GM21390 (cell line): Measurements from ENCODE around the gene MBIP.

Source experiments
- ATAC-seq: cut with Tn5 transposase; IDR thresholded peaks from one replicate; pipeline ENCODE4 v1.9.1; 2021; ENCODE audit not compliant: unreplicated experiment

MBIP gene

DNA sequence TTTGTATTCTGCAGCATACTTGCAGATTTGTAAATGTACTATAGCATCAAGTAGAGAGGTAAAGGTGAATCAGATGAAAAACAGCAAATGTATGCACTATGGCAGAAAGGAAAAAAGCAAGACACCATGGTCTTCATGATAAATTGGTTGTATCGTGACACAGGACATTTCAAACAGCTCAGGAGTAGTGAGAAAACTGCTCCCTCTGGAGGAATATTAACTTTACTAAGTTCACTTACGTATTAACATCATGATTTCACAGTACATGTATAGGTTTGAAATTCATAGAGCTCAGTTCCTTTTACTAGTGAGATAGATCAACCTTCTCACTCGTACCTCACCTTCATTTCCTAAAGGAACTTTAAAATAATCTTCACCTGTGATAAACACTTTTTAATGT, 6.5 kb downstream of the MBIP start:
- ATAC-seq, result no peak

DNA sequence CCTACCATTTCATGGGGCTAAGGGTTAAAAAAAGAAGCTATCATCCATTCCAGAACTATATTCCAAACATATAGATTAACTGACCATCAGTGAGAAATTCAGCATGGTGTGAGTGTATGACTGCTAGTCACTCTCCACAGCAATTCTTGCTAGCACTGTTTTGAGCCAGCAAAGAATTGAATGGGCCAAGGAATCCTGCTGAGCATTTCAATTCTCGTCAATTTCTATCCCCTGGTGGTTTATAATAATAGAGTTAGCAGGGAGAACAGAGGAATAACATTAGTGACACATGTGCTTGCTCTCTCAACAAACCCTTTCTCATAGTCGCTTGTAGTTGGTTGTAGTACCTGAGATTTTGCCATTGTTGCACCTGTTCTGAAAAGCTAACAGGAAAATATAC, 7.2 kb downstream of the MBIP start:
- no peak for ATAC-seq

- no peak for ATAC-seq
These were observed 13.6 kb downstream of the MBIP start for GRCh38 chr14:36306836-36307235.

GRCh38 chr14:36304895-36305294, 15.5 kb downstream of the MBIP start:
- no peak for ATAC-seq

DNA sequence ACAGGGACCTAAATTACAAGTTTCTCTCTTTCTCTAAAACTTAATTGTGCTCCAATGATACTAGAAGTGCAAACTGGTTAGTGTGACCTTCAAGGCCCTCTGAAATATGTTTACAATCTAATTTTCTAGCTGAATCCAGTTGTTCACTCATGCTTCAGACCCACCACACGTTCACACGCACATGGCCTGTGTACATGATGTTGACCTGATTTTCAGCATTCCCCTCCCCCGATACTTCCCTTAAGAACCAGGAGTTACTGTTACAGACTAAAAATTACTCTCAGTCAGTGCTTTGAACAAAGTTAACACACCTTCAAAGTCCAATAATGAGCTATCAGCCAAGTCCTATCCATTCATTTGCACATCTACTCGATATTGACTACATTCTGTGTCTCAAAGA, 16.5 kb downstream of the MBIP start:
- ATAC-seq, result no peak

- ATAC-seq, result no peak
These were observed 17.6 kb downstream of the MBIP start for GRCh38 chr14:36302823-36303222.

DNA sequence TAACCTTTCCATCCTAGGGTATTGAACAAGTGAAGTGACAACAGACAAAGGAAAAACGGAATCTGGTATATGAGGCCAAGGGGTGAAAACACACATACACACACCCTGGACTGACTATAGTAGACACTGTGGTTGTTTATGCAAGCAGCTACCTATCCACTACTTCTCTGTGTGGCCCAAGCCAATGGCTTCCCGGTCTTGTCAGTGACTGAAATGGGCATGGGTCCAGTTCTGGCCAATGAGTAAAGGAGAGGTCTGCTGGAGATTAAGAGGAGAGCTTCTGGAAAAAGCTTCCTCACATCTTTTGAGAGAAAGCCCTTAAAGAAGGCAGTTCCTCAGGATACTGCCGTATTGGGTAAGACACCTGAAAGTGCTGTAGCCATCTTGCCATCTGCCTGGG, 19.3 kb downstream of the MBIP start:
- ATAC-seq, result no peak

DNA sequence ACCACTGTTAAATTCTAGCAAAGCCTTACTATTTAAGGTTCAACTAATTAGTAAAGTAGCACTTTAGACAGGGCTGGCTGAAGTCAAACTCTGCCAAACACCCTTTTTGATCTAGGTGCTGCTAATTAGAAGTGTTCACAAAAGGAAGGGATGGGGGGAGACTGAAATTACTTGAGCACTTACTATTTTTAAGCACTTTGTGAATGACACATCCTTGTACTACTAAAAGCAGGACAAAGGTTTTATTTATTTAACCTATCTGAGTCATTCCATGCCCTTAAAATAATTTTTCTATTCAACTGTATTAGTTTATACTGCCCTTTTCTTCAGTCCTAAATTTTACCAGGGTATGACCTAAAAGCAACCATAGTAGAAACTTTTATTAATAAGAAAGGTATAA, 20.1 kb downstream of the MBIP start:
- no peak for ATAC-seq

DNA sequence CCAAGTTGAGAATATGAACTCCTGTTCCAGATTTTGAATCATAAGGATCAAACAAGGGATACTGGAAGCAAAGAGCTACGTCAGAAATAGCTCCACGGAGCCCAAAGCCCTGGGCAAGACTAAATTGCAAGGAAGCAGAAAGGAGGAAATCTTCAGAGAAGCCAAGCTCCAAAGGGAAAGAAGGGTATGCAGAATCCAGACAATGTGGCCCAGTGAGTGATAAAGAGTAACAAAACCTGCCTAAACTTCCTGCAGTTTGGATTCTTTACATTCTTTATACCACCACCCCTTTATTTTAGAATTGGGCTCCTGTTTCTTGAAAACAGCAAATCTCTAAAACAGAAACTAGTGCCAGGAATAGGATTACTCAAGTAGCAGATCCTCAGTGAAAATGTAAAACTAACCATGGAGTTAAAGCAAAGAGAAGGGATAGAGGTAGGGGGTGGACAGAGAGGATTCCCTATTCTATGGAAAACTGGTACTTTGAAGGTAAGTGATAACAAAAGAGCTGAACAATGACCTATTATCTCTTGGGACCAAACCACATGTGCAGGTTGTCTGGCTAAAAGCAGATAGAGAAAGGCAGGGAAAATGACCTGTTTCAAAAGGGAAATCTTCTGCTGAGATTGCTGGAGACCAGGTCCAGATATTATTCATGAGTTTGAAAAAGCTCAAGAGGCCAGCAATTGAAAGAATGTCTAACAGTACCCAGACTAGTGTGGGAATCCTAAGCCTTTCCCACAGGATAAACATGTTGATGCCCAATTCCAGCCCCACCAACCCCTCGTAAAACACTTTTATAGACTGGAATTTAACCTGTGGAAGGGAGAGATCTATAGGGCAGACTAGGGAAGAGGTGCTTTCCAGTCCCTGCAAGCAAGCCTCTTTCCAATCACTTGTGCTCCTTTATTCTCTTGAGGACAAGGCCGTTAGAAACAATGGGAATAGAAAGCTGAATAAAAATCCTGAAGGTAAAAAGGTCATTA, 24.5 kb downstream of the MBIP start:
- ATAC-seq, result no peak

- no peak for ATAC-seq
These were observed 25.9 kb downstream of the MBIP start for GRCh38 chr14:36294543-36294942.

DNA sequence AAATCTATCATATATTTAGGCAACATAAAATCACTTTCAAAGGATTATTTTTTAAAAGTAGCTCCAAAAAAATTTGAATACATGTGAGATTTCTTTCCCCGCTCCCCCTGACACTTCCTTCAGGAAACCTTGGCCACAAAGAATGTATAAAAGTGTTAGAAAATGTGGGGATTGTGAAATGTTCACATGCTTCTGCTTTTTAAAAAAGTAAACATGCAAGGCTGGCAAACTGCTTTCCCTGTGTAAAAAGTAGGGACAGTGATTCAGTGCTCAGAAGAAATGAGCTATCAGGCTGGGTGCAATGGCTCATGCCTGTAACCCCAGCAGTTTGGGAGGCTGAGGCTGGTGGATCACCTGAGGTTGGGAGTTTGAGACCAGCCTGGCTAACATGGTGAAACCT, 26.6 kb downstream of the MBIP start:
- ATAC-seq, result no peak

DNA sequence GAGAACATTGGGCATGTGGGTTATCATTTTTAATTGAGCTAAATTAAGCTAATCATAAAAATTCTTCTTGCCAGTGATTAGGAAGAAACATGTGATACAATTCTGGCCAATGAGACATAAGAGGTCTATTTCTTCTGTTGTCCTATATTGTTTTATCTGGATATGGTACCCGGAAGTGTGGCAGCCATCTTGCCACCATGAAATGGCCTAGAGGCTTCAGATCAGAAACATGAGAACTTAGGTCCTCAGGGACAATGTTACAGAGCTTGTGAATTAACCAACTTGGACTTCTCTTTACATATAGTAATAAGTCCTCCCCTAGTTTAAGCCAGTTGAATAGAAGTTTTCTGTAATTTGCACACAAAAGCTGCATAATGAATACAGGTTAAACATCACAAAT, 30.5 kb downstream of the MBIP start:
- no peak for ATAC-seq

DNA sequence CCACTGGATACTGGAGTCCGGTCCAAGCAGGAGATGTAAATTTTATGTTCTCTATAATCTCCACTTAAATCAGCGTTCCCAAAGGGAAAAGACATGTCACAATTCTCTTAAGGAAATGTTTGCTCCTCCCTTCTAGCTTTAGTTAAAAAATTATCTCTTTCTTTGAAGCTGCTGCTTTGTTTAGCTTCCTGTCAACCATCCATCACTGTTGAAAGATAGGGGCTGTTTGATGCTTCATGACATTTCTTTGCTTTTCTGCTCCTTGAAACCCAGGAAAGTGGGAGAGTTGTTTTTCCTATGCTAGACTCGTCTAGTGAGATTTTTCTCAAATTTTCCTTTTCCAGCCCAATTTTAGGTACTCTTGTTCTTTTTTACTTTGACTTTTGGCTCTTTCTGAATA, 31.9 kb downstream of the MBIP start:
- ATAC-seq, result no peak

- ATAC-seq, result no peak
These were observed 35.4 kb downstream of the MBIP start for GRCh38 chr14:36284971-36285595.

GRCh38 chr14:36281309-36281708, 39.1 kb downstream of the MBIP start:
- no peak for ATAC-seq

- no peak for ATAC-seq
These were observed 40.9 kb downstream of the MBIP start for GRCh38 chr14:36279306-36280190.

- ATAC-seq, result no peak
These were observed 44.7 kb downstream of the MBIP start for GRCh38 chr14:36275741-36276140.

- ATAC-seq, result no peak
These were observed 48.2 kb downstream of the MBIP start for GRCh38 chr14:36271939-36272907.

DNA sequence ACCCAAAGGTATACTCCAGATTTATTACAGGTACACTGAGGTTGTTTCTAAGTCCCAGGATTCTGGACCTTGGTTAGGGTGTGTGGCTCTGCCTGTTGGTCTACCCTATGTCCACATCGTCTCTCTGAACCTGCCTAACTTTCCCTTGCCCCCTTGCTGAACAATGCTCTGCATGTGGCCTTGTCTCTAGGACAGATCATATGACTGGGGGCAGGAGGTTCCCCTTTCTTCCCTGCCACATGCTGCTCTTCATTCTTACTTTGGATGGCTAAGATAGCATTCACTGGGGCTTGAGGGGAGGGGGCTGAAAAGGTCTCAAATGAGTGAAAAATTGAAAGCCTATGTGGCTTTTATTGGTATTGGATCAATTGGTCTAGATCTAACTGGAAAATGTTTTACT, 49.2 kb downstream of the MBIP start:
- ATAC-seq, result no peak

DNA sequence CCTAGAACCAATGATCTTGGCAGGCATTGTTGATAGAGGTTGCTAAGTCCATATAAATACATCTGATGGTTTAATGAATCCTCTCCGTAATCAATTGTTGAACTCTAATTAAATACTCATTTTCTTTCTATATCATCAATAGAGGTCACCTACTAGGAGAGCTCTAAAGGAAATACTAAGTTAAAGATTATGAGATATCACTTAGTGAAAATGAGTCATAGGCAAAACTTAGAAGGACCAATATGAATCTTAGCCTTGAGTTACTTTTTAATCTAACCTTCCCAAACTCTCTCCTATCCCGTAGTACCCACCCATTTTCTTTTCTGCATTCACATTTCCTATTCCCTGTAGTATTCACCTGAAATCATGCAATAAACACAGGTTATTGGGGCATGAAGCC, 50.2 kb downstream of the MBIP start:
- ATAC-seq, result no peak
